Mesenchymal stem cell (in vitro differentiated cells and primary cell): Measurements from ENCODE around the gene LRRC71.

Experiments used
- DNase-seq: peaks from one replicate; pipeline ENCODE4 v3.0.0-alpha.2; 2013
- H2AFZ ChIP-seq: one replicate; pipeline ENCODE4 v1.6.1; 2013; ENCODE audit warnings: low read depth, mild to moderate bottlenecking, control low read depth, inconsistent platforms, low read length, moderate library complexity
- H2AK5ac ChIP-seq: 2 replicates; pipeline ENCODE4 v1.6.1; 2013; ENCODE audit warnings: low read length, moderate library complexity, mild to moderate bottlenecking, inconsistent platforms; ENCODE audit not compliant: severe bottlenecking
- H2BK120ac ChIP-seq: one replicate; pipeline ENCODE4 v1.6.1; 2013; ENCODE audit warnings: low read depth, mild to moderate bottlenecking, inconsistent platforms, low read length, moderate library complexity
- H2BK12ac ChIP-seq, 2 experiments: one replicate each; pipeline ENCODE4 v1.6.1; 2013; ENCODE audit warnings: inconsistent platforms in 2 of 2, low read length in 2 of 2, mild to moderate bottlenecking in 2 of 2, moderate library complexity in 2 of 2, control low read depth in 1 of 2
- H2BK15ac ChIP-seq: one replicate; pipeline ENCODE4 v1.6.1; 2013; ENCODE audit warnings: mild to moderate bottlenecking, low read depth, inconsistent platforms; ENCODE audit not compliant: poor library complexity, severe bottlenecking
- H2BK5ac ChIP-seq: 2 replicates; pipeline ENCODE4 v1.6.1; 2013; ENCODE audit warnings: low read depth, mild to moderate bottlenecking, low read length, control low read depth, inconsistent platforms; ENCODE audit not compliant: poor library complexity, severe bottlenecking
- H3K14ac ChIP-seq, 2 experiments: one replicate each; pipeline ENCODE4 v1.6.1; 2013; ENCODE audit warnings: inconsistent platforms in 2 of 2, low read length in 2 of 2, control low read depth in 1 of 2, mild to moderate bottlenecking in 1 of 2, moderate library complexity in 1 of 2
- H3K18ac ChIP-seq, 2 experiments: one replicate each; pipeline ENCODE4 v1.6.1; 2013; ENCODE audit warnings: inconsistent platforms in 2 of 2, low read length in 2 of 2, control low read depth in 1 of 2, low read depth in 1 of 2, mild to moderate bottlenecking in 1 of 2
- H3K23ac ChIP-seq, 2 experiments: one replicate each; pipeline ENCODE4 v1.6.1; 2013; ENCODE audit warnings: inconsistent platforms in 2 of 2, low read length in 2 of 2, mild to moderate bottlenecking in 2 of 2, moderate library complexity in 2 of 2, control low read depth in 1 of 2
- H3K27ac ChIP-seq: 2 replicates; pipeline ENCODE4 v1.5.1; 2013; ENCODE audit warnings: mild to moderate bottlenecking, moderate library complexity, low read length, control low read depth, inconsistent platforms; ENCODE audit not compliant: poor library complexity, severe bottlenecking
- H3K27me3 ChIP-seq, 2 experiments: 2 replicates each; pipeline versions ENCODE4 v1.6.1 to v1.7.0; 2013; ENCODE audit warnings: low read length in 2 of 2, mild to moderate bottlenecking in 2 of 2, moderate library complexity in 2 of 2, control low read depth in 1 of 2, inconsistent platforms in 1 of 2; ENCODE audit not compliant: control insufficient read depth in 1 of 2, insufficient read depth in 1 of 2
- H3K36me3 ChIP-seq, 2 experiments: 2 replicates each; pipeline versions ENCODE4 v1.6.1 to v1.7.0; 2013; ENCODE audit warnings: low read length in 2 of 2, control low read depth in 1 of 2, inconsistent platforms in 1 of 2, low read depth in 1 of 2, mild to moderate bottlenecking in 1 of 2; ENCODE audit not compliant: insufficient read depth in 2 of 2, control insufficient read depth in 1 of 2
- H3K4ac ChIP-seq, 2 experiments: one replicate each; pipeline ENCODE4 v1.6.1; 2013; ENCODE audit warnings: inconsistent platforms in 2 of 2, low read length in 2 of 2, mild to moderate bottlenecking in 2 of 2, moderate library complexity in 2 of 2, control low read depth in 1 of 2, low read depth in 1 of 2
- H3K4me1 ChIP-seq: 2 replicates; pipeline ENCODE4 v1.6.1; 2013; ENCODE audit warnings: low read depth, low read length, control low read depth; ENCODE audit not compliant: control insufficient read depth, insufficient read depth
- H3K4me2 ChIP-seq: 2 replicates; pipeline ENCODE4 v1.6.1; 2013; ENCODE audit warnings: low read length, mild to moderate bottlenecking, inconsistent platforms; ENCODE audit not compliant: poor library complexity, severe bottlenecking
- H3K4me3 ChIP-seq, 2 experiments: 2 replicates each; pipeline versions ENCODE4 v1.5.1 to v1.7.0; 2013; ENCODE audit warnings: low read length in 2 of 2, mild to moderate bottlenecking in 2 of 2, control low read depth in 1 of 2, low read depth in 1 of 2; ENCODE audit not compliant: insufficient read depth in 1 of 2
- H3K79me1 ChIP-seq: replicated peaks from 2 replicates; pipeline ENCODE4 v1.6.1; 2013; ENCODE audit warnings: mild to moderate bottlenecking, control low read depth, low read length, inconsistent platforms; ENCODE audit not compliant: poor library complexity, severe bottlenecking
- H3K9ac ChIP-seq: 2 replicates; pipeline ENCODE4 v1.7.0; 2013; ENCODE audit warnings: mild to moderate bottlenecking, low read length, moderate library complexity
- H3K9me3 ChIP-seq: 2 replicates; pipeline ENCODE4 v1.7.0; 2013; ENCODE audit warnings: mild to moderate bottlenecking, low read length; ENCODE audit not compliant: control insufficient read depth
- H4K8ac ChIP-seq: one replicate; pipeline ENCODE4 v1.6.1; 2013; ENCODE audit warnings: inconsistent platforms, mild to moderate bottlenecking, low read length, moderate library complexity
- H4K91ac ChIP-seq: one replicate; pipeline ENCODE4 v1.6.1; 2013; ENCODE audit warnings: mild to moderate bottlenecking, low read length, inconsistent platforms
- WGBS: methylation state at CpG from one replicate; pipeline ENCODE4 v1.1.7; 2013; ENCODE audit warnings: mixed read lengths; 5-methylcytosine and 5-hydroxymethylcytosine counted together

The LRRC71 gene

DNA sequence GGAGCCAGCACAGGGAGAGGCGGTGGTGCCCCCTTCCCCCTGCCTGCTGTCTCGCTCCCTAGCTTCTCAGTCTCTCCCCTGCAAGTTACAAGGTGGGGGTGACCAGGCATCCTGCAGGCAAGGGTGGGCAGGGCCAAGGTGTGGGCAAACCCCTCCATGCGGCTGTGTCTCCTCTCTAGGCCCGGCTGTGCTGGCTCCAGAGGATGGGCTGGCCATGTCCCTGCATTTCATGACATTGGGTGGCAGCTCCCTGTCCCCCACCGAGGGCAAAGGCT lies 45.2 kb upstream of the LRRC71 start:
- no peak overlapping the region for H3K4me2 ChIP-seq
- H3K23ac ChIP-seq: no peak overlapping the region
- no peak overlapping the region for H2BK5ac ChIP-seq
- no peak overlapping the region for H2AFZ ChIP-seq
- no peak overlapping the region for H2AK5ac ChIP-seq
- H2BK12ac ChIP-seq: no peak overlapping the region
- WGBS: 72% methylated on average over 5 of the region's 5 CpGs
- no peak overlapping the region for H3K4ac ChIP-seq
- H3K14ac ChIP-seq: no peak overlapping the region
- no peaks in the 10 kb centered on the region for H3K36me3 ChIP-seq
- no peak overlapping the region for H4K8ac ChIP-seq
- no peak overlapping the region for H4K91ac ChIP-seq
- no peak overlapping the region for H3K9ac ChIP-seq
- DNase-seq: no peak
- no peak overlapping the region for H3K27ac ChIP-seq
- H3K27me3 ChIP-seq: peaks cover 45 to 60% of the 10 kb centered on the region in 2 experiments
- H3K79me1 ChIP-seq: no peaks in the 10 kb centered on the region
- no peaks in the 10 kb centered on the region for H3K4me1 ChIP-seq
- no peak overlapping the region for H2BK15ac ChIP-seq
- H3K18ac ChIP-seq: no peak overlapping the region
- no peak overlapping the region for H3K4me3 ChIP-seq
- H3K9me3 ChIP-seq: no peaks in the 10 kb centered on the region
- no peak overlapping the region for H2BK120ac ChIP-seq

DNA sequence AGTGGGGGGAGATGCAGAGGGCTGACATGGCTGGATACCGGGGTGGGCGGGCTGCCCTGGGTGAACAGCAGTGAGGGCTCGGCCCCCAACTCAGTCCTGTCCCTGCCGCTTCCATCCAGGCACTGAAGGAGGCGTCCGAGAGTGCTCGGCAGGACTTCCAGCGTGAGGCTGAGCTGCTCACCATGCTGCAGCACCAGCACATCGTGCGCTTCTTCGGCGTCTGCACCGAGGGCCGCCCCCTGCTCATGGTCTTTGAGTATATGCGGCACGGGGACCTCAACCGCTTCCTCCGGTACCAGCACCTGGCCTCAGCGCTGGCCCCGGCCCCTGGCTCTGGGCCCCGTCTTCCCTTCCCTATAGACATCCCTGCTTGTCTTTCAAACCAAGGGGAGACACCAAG lies 44.2 kb upstream of the LRRC71 start:
- Histone ChIP-seq H3K4me2 (no peak overlapping the region), H3K27me3 (peaks cover 54 to 70% of the 10 kb centered on the region in 2 experiments), H3K79me1 (no peaks in the 10 kb centered on the region), H2BK5ac (no peak overlapping the region), H3K4ac (no peak overlapping the region), H3K23ac (no peak overlapping the region), H2BK12ac (no peak overlapping the region), H2AK5ac (no peak overlapping the region), H3K14ac (no peak overlapping the region), H2BK15ac (no peak overlapping the region), H3K27ac (no peak overlapping the region), H3K4me3 (no peak overlapping the region), H3K9me3 (no peaks in the 10 kb centered on the region), H2AFZ (no peak overlapping the region), H3K4me1 (no peaks in the 10 kb centered on the region), H3K18ac (no peak overlapping the region), H4K8ac (no peak overlapping the region), H3K9ac (no peak overlapping the region), H3K36me3 (no peaks in the 10 kb centered on the region), H4K91ac (no peak overlapping the region), H2BK120ac (no peak overlapping the region)
- no peak for DNase-seq
- 49% methylated on average over 18 of the region's 21 CpGs for WGBS

DNA sequence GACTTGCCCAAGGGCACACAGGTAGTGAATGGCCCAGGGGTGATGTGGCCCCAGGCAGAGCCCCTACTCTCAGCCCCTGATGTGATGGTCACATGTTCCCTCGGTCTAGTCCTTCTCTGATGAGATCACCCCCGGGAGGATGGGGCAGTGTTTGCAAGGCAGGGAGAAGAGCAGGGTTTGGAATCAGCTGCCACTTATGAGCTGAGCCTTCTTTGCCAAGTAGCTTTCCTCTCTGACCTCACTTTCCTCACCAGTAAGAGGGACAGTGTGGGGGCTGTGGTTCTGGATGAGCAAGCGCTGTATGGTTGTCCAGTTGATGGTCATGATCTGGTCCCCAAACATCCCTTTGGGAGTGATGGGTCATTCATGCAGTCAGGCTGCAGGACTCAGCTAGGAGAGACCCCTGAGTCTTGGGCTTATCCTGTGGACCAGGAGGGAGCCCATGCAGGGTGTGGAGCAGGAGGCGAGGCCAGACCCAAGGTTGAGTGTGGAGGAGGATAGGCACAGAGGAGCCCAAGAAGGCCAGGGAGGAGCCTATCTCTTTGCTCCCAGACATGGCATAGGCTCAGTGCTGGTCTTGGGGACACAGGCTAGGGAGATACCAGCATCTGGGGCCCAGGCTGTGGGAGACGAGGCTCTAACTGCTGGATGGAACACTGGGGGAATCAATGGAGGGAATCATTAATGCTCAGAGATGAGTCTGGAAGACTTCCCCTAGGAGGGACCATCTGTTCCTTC lies 42.8 kb upstream of the LRRC71 start:
- Histone ChIP-seq H2BK120ac (no peak overlapping the region), H2BK12ac (no peak overlapping the region), H3K23ac (no peak overlapping the region), H4K91ac (no peak overlapping the region), H2BK5ac (no peak overlapping the region), H3K4me1 (no peaks in the 10 kb centered on the region), H3K14ac (no peak overlapping the region), H3K4ac (no peak overlapping the region), H3K4me2 (no peak overlapping the region), H3K79me1 (no peaks in the 10 kb centered on the region), H3K4me3 (peak overlapping the region in 1 of 2 experiments; percentile 14), H3K27me3 (peaks cover 68 to 83% of the 10 kb centered on the region in 2 experiments), H4K8ac (no peak overlapping the region), H3K36me3 (no peaks in the 10 kb centered on the region), H2AFZ (no peak overlapping the region), H3K27ac (no peak overlapping the region), H3K9me3 (no peaks in the 10 kb centered on the region), H3K18ac (no peak overlapping the region), H2BK15ac (no peak overlapping the region), H3K9ac (no peak overlapping the region), H2AK5ac (no peak overlapping the region)
- 87% methylated on average over 5 of the region's 5 CpGs for WGBS
- no peak for DNase-seq

- no peak overlapping the region for H3K4ac ChIP-seq
- H2BK15ac ChIP-seq: no peak overlapping the region
- H3K23ac ChIP-seq: no peak overlapping the region
- no peaks in the 10 kb centered on the region for H3K36me3 ChIP-seq
- H3K4me2 ChIP-seq: no peak overlapping the region
- H2BK5ac ChIP-seq: no peak overlapping the region
- no peak overlapping the region for H2BK12ac ChIP-seq
- H3K27me3 ChIP-seq: peaks cover 80 to 94% of the 10 kb centered on the region in 2 experiments
- no peak overlapping the region for H3K9ac ChIP-seq
- H3K27ac ChIP-seq: no peak overlapping the region
- H3K4me1 ChIP-seq: no peaks in the 10 kb centered on the region
- no peak overlapping the region for H3K4me3 ChIP-seq
- no peak overlapping the region for H2BK120ac ChIP-seq
- H3K79me1 ChIP-seq: no peaks in the 10 kb centered on the region
- DNase-seq: no peak
- no peak overlapping the region for H4K91ac ChIP-seq
- H4K8ac ChIP-seq: no peak overlapping the region
- H3K9me3 ChIP-seq: no peaks in the 10 kb centered on the region
- WGBS: 93% methylated on average over 21 of the region's 21 CpGs
- H3K18ac ChIP-seq: no peak overlapping the region
- H2AK5ac ChIP-seq: no peak overlapping the region
- H2AFZ ChIP-seq: no peak overlapping the region
- no peak overlapping the region for H3K14ac ChIP-seq
Observed at GRCh38 chr1:156879876-156880275, 40.6 kb upstream of the LRRC71 start.
